Measurements from ENCODE around the gene PREX1. TPM values are rescaled to one million over a fixed set of nuclear protein-coding genes. Genes with fewer than 3 reads are reported as not detected.

The PREX1 gene
- total RNA-seq, 2 experiments from 2014 or later: 20.7 to 25.3 TPM

DNA sequence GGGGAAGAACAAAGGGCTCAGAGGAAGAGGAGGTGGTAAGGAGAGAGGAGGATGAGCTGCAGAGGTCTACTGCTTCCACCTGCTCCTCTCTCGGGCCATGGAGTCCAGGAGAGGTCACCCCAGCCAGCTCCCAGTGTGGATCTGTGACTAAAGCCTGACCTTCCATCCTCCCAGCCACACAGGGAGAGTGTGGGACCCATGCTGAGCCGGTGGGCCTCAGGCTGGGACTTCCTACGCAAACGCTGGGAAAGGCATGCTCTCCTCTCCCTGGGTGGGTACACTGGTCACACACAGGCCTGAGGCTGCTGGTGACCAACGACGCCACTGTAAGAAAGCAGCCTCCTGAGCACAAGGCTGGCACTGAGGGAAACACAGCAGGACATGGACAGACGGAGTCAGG lies 111.3 kb downstream of the PREX1 start:
- Histone ChIP-seq H3K36me3 (ENCODE audit: insufficient read depth, low read length) (no peaks in the 10 kb centered on the region; the same call in 1 of the 2 replicates), H3K27ac (ENCODE audit: low read depth, low read length, poor library complexity, severe bottlenecking) (no peak overlapping the region), H2AFZ (ENCODE audit: low read length) (no peak overlapping the region), H3K4me1 (ENCODE audit: insufficient read depth, low read length, poor library complexity, severe bottlenecking) (peaks cover 48% of the 10 kb centered on the region), H3K9me2 (ENCODE audit: insufficient read depth, low read length) (no peaks in the 10 kb centered on the region), H3K4me2 (ENCODE audit: low read length) (no peak overlapping the region), H3K79me2 (ENCODE audit: insufficient read depth, low read depth, low read length) (no peaks in the 10 kb centered on the region), H3K9me3 (ENCODE audit: low read length) (no peaks in the 10 kb centered on the region), H4K20me1 (ENCODE audit: insufficient read depth, low read length) (no peaks in the 10 kb centered on the region), H3K4me3 (ENCODE audit: low read depth, low read length, poor library complexity, severe bottlenecking) (no peak overlapping the region)
- POLR2A ChIA-PET: interaction anchor here (1.0 to 1.1 kb wide), 2 partner anchors 11 to 129 kb away, joined by 3 read pairs; no protein-coding TSS in a partner anchor
- intact Hi-C loops (cut with micrococcal nuclease; ENCODE audit: unreplicated experiment): no loop called here
- TF ChIP-seq CTCF (conservative IDR thresholded peaks at IDR 0.05; ENCODE audit: low read length): no peak
- no peak for TF ChIP-seq EZH2phosphoT487 (IDR thresholded peaks at IDR 0.05; ENCODE audit: borderline replicate concordance, low read depth, low read length)
- BruUV-seq (replicated peaks): no TSS peak
- CTCF ChIA-PET (ENCODE audit: unreplicated experiment): interaction anchor here (1.3 kb wide), 1 partner anchor 59 kb away, joined by 3 read pairs; no protein-coding TSS in a partner anchor
- no peak for DNase-seq (ENCODE audit: low spot score)

GRCh38 chr20:48716086-48716485 lies 111.7 kb downstream of the PREX1 start:
- no peak for TF ChIP-seq CTCF (conservative IDR thresholded peaks at IDR 0.05; ENCODE audit: low read length)
- TF ChIP-seq EZH2phosphoT487 (IDR thresholded peaks at IDR 0.05; ENCODE audit: borderline replicate concordance, low read depth, low read length): no peak
- ChIA-PET POLR2A (no interaction called here), CTCF (ENCODE audit: unreplicated experiment) (no interaction called here)
- H3K27ac ChIP-seq (ENCODE audit: low read depth, low read length, poor library complexity, severe bottlenecking): no peak overlapping the region
- no peaks in the 10 kb centered on the region for H4K20me1 ChIP-seq (ENCODE audit: insufficient read depth, low read length)
- H3K36me3 ChIP-seq (ENCODE audit: insufficient read depth, low read length): no peaks in the 10 kb centered on the region; the same call in 1 of the 2 replicates
- no peaks in the 10 kb centered on the region for H3K9me2 ChIP-seq (ENCODE audit: insufficient read depth, low read length)
- DNase-seq (ENCODE audit: low spot score): no peak
- H3K79me2 ChIP-seq (ENCODE audit: insufficient read depth, low read depth, low read length): no peaks in the 10 kb centered on the region
- H3K9me3 ChIP-seq (ENCODE audit: low read length): no peaks in the 10 kb centered on the region
- no TSS peak for BruUV-seq (replicated peaks)
- peaks cover 43% of the 10 kb centered on the region for H3K4me1 ChIP-seq (ENCODE audit: insufficient read depth, low read length, poor library complexity, severe bottlenecking)
- H3K4me2 ChIP-seq (ENCODE audit: low read length): no peak overlapping the region
- intact Hi-C loops (cut with micrococcal nuclease; ENCODE audit: unreplicated experiment): no loop called here
- no peak overlapping the region for H2AFZ ChIP-seq (ENCODE audit: low read length)
- no peak overlapping the region for H3K4me3 ChIP-seq (ENCODE audit: low read depth, low read length, poor library complexity, severe bottlenecking)

DNA sequence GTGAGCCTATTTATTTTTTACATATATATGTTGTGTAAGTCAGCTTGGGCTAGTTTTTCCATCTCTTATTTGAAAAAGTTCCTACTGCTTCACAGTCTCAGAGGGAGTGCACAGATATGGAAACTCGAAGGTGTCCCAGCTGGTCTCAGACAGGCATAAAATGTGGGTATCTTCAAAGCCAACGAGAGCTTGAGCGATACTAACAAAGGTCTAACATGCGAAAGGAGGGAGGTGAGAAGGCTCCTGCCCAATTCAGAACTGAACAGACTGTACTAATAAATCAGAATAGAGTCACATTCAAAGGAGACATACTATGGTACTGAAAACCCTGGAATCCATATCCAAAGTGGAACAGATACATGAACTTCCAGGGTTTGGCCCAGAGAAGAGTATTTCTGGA lies 113.0 kb downstream of the PREX1 start:
- no peak overlapping the region for H3K27ac ChIP-seq (ENCODE audit: low read depth, low read length, poor library complexity, severe bottlenecking)
- H4K20me1 ChIP-seq (ENCODE audit: insufficient read depth, low read length): no peaks in the 10 kb centered on the region
- CTCF ChIA-PET (ENCODE audit: unreplicated experiment): interaction anchor here (0.9 kb wide), 1 partner anchor 57 kb away, joined by 3 read pairs; no protein-coding TSS in a partner anchor
- no peaks in the 10 kb centered on the region for H3K9me2 ChIP-seq (ENCODE audit: insufficient read depth, low read length)
- H3K79me2 ChIP-seq (ENCODE audit: insufficient read depth, low read depth, low read length): no peaks in the 10 kb centered on the region
- BruUV-seq (replicated peaks): no TSS peak
- H3K4me1 ChIP-seq (ENCODE audit: insufficient read depth, low read length, poor library complexity, severe bottlenecking): peaks cover 38% of the 10 kb centered on the region
- H3K4me2 ChIP-seq (ENCODE audit: low read length): no peak overlapping the region
- no peaks in the 10 kb centered on the region for H3K9me3 ChIP-seq (ENCODE audit: low read length)
- H2AFZ ChIP-seq (ENCODE audit: low read length): no peak overlapping the region
- TF ChIP-seq CTCF (conservative IDR thresholded peaks at IDR 0.05; ENCODE audit: low read length) (no peak), EZH2phosphoT487 (IDR thresholded peaks at IDR 0.05; ENCODE audit: borderline replicate concordance, low read depth, low read length) (no peak)
- POLR2A ChIA-PET: interaction anchor here (1.1 kb wide), 1 partner anchor 10 kb away, joined by 3 read pairs; no protein-coding TSS in a partner anchor
- no peak for DNase-seq (ENCODE audit: low spot score)
- H3K4me3 ChIP-seq (ENCODE audit: low read depth, low read length, poor library complexity, severe bottlenecking): no peak overlapping the region
- intact Hi-C loops (cut with micrococcal nuclease; ENCODE audit: unreplicated experiment): no loop called here
- no peaks in the 10 kb centered on the region; the same call in 1 of the 2 replicates for H3K36me3 ChIP-seq (ENCODE audit: insufficient read depth, low read length)

Measured in OCI-LY7 (cell line).